HepG2 (cell line): ENCODE measurements around the gene R3HCC1L. TPM values are rescaled to one million over a fixed set of nuclear protein-coding genes. Genes with fewer than 3 reads are reported as not detected.
A peak's percentile ranks its signal among the peaks of the same experiment; 100 is the strongest.

Experiments used
- AHR ChIP-seq: IDR thresholded peaks from 2 replicates; pipeline ENCODE4 v1.6.1; 2018; ENCODE audit warnings: missing genetic modification reagents, missing compliant biosample characterization
- CBX5 ChIP-seq: sonication (generic); formaldehyde crosslinking; IDR thresholded peaks from 2 replicates; pipeline ENCODE4 v1.4.0; 2020; ENCODE audit warnings: missing genetic modification reagents, borderline replicate concordance
- DDIT3 ChIP-seq: sonication (generic); formaldehyde crosslinking; IDR thresholded peaks from 2 replicates; pipeline ENCODE4 v1.4.0; 2020; ENCODE audit warnings: mild to moderate bottlenecking, missing genetic modification reagents
- FOXM1 ChIP-seq: sonication (generic); formaldehyde crosslinking; IDR thresholded peaks from 2 replicates; pipeline ENCODE4 v1.5.0; 2020; ENCODE audit warnings: missing genetic modification reagents
- GATAD1 ChIP-seq: IDR thresholded peaks from 2 replicates; pipeline ENCODE4 v1.6.1; 2016; ENCODE audit warnings: missing genetic modification reagents, missing compliant biosample characterization
- NKX3-1 ChIP-seq: sonication (generic); formaldehyde crosslinking; IDR thresholded peaks from 2 replicates; pipeline ENCODE4 v1.5.0; 2020; ENCODE audit warnings: missing genetic modification reagents
- ONECUT2 ChIP-seq: sonication (generic); formaldehyde crosslinking; IDR thresholded peaks from 2 replicates; pipeline ENCODE4 v1.4.0; 2020; ENCODE audit warnings: missing genetic modification reagents
- PATZ1 ChIP-seq: sonication (generic); formaldehyde crosslinking; IDR thresholded peaks from 2 replicates; pipeline ENCODE4 v1.4.0; 2020; ENCODE audit warnings: missing genetic modification reagents
- PLSCR1 ChIP-seq: sonication (generic); formaldehyde crosslinking; IDR thresholded peaks from 2 replicates; pipeline ENCODE4 v1.5.0; 2020; ENCODE audit warnings: missing genetic modification reagents, mild to moderate bottlenecking, borderline replicate concordance
- PREB ChIP-seq: sonication (generic); formaldehyde crosslinking; IDR thresholded peaks from 2 replicates; pipeline ENCODE4 v1.4.0; 2020; ENCODE audit warnings: missing genetic modification reagents
- TFAP4 ChIP-seq: sonication (generic); IDR thresholded peaks from 2 replicates; pipeline ENCODE4 v1.6.1; 2016; ENCODE audit warnings: low read depth, borderline replicate concordance
- WIZ ChIP-seq: sonication (generic); formaldehyde crosslinking; IDR thresholded peaks from 2 replicates; pipeline ENCODE4 v1.5.1; 2020; ENCODE audit warnings: mild to moderate bottlenecking, missing genetic modification reagents
- ZBTB1 ChIP-seq: sonication (generic); formaldehyde crosslinking; IDR thresholded peaks from 2 replicates; pipeline ENCODE4 v1.4.0; 2020; ENCODE audit warnings: missing genetic modification reagents, borderline replicate concordance
- ZBTB21 ChIP-seq: sonication (generic); formaldehyde crosslinking; IDR thresholded peaks from 2 replicates; pipeline ENCODE4 v1.4.0; 2020; ENCODE audit warnings: missing genetic modification reagents
- ZBTB37 ChIP-seq: sonication (generic); formaldehyde crosslinking; IDR thresholded peaks from 2 replicates; pipeline ENCODE4 v1.4.0; 2020; ENCODE audit warnings: mild to moderate bottlenecking, missing genetic modification reagents
- ZNF205 ChIP-seq: IDR thresholded peaks from 2 replicates; pipeline ENCODE4 v1.6.1; 2018; ENCODE audit warnings: missing biosample characterization, missing genetic modification reagents
- ZNF331 ChIP-seq: sonication (generic); formaldehyde crosslinking; IDR thresholded peaks from 2 replicates; pipeline ENCODE4 v1.4.0; 2020; ENCODE audit warnings: missing genetic modification reagents
- ZNF552 ChIP-seq: sonication (generic); formaldehyde crosslinking; IDR thresholded peaks from 2 replicates; pipeline ENCODE4 v1.9.0; 2022; ENCODE audit warnings: missing genetic modification reagents, mild to moderate bottlenecking, borderline replicate concordance
- ZNF567 ChIP-seq: sonication (generic); formaldehyde crosslinking; IDR thresholded peaks from 2 replicates; pipeline ENCODE4 v1.8.1; 2023; ENCODE audit warnings: mild to moderate bottlenecking, missing genetic modification reagents, borderline replicate concordance
- ZNF574 ChIP-seq: sonication (generic); formaldehyde crosslinking; IDR thresholded peaks from 2 replicates; pipeline ENCODE4 v1.4.0; 2020; ENCODE audit warnings: missing genetic modification reagents
- polyA plus RNA-seq, 8 experiments: library from polyadenylated mRNA; depleted of rRNA in 3 of 8; stranded (reverse) in 7 of 8; unstranded in 1 of 8; fragments of >200 nt; fragmentation: Illumina TruSeq in 4 of 8; extraction: Trizol in 4 of 8; gene quantifications; 2 replicates each; pipeline versions ENCODE4 v1.2.1 to v1.2.3, GENCODE V29; 2011 to 2016; ENCODE audit warnings: low read depth in 4 of 8, missing spikeins in 1 of 8, mixed read lengths in 1 of 8; ENCODE audit not compliant: insufficient read depth in 1 of 8
- total RNA-seq, 5 experiments: library from RNA; depleted of rRNA; stranded (reverse); fragments of >200 nt; fragmentation: Illumina TruSeq; extraction: Trizol; gene quantifications; 2 replicates each; pipeline ENCODE4 v1.2.3, GENCODE V29; 2016; ENCODE audit warnings: low read depth in 1 of 5

R3HCC1L gene
- total and polyA plus RNA-seq, 2 of the 13 experiments (the other 11 are each of a cell fraction or from before 2014, with no cell fraction given) = 6.5 to 12.2 TPM

- no peak for TF ChIP-seq PREB (CRISPR knock-in tag)
- TF ChIP-seq GATAD1 (CRISPR knock-in tag) = 0 out of 2 replicates have a peak, but pooled peaks have one; percentile 47
- TF ChIP-seq TFAP4 = peak; percentile 96
- peak; percentile 88 for TF ChIP-seq PATZ1 (CRISPR knock-in tag)
- no peak for TF ChIP-seq ZNF552 (CRISPR knock-in tag)
- peak; percentile 54; the same call in 1 of the 2 replicates for TF ChIP-seq ZNF574 (CRISPR knock-in tag)
- peak; percentile 73; the same call in 1 of the 2 replicates for TF ChIP-seq NKX3-1 (CRISPR knock-in tag)
- TF ChIP-seq ZNF331 (CRISPR knock-in tag) = 0 out of 2 replicates have a peak, but pooled peaks have one; percentile 69
- 0 out of 2 replicates have a peak, but pooled peaks have one; percentile 60 for TF ChIP-seq ZNF567
- TF ChIP-seq ZNF205 (CRISPR knock-in tag) = peak; percentile 48; the same call in 1 of the 2 replicates
- 0 out of 2 replicates have a peak, but pooled peaks have one; percentile 26 for TF ChIP-seq AHR (CRISPR knock-in tag)
- peak; percentile 73 for TF ChIP-seq ZBTB21 (CRISPR knock-in tag)
- no peak for TF ChIP-seq WIZ (CRISPR knock-in tag)
- peak; percentile 86 for TF ChIP-seq ONECUT2 (CRISPR knock-in tag)
- no peak for TF ChIP-seq ZBTB1 (CRISPR knock-in tag)
- TF ChIP-seq PLSCR1 (CRISPR knock-in tag) = no peak
- TF ChIP-seq CBX5 = peak; percentile 90
- TF ChIP-seq FOXM1 (CRISPR knock-in tag) = no peak
- no peak for TF ChIP-seq ZBTB37
- TF ChIP-seq DDIT3 = 0 out of 2 replicates have a peak, but pooled peaks have one; percentile 88
Observed at GRCh38 chr10:98270073-98270740, 135.8 kb downstream of the R3HCC1L start (continued).
